Right atrium auricular region (tissue), 2 donors: ENCODE results near the gene TTC34. TPM values are rescaled to one million over a fixed set of nuclear protein-coding genes. Genes with fewer than 3 reads are reported as not detected.
"Not testable (repeated sequence)": the region's sequence is repeated elsewhere in the genome, so short reads cannot be mapped to it uniquely, and the experiment has no call there.

Experiments used
- DNase-seq: peaks from one replicate; pipeline ENCODE4 v3.0.0-alpha.2; 2019; ENCODE audit warnings: low spot score
- H3K27ac ChIP-seq, 2 donors: fragments of 200-600 bp; sonication (generic); 1 replicate in 1 of 2; 2 replicates in 1 of 2; pipeline ENCODE4 v1.5.1; 2016 to 2019
- H3K27me3 ChIP-seq, 2 donors: fragments of 200-600 bp; sonication (generic); one replicate each; pipeline versions ENCODE4 v1.5.1 to v1.6.0; 2017 to 2019
- H3K36me3 ChIP-seq: fragments of 200-600 bp; sonication (generic); one replicate; pipeline ENCODE4 v1.5.1; 2016
- H3K4me1 ChIP-seq, 2 donors: fragments of 200-600 bp; sonication (generic); one replicate each; pipeline versions ENCODE4 v1.5.1 to v1.6.0; 2017 to 2019
- H3K4me3 ChIP-seq, 2 donors: fragments of 200-600 bp; sonication (generic); 1 replicate in 1 of 2; 2 replicates in 1 of 2; pipeline ENCODE4 v1.5.1; 2017 to 2019; ENCODE audit warnings: mild to moderate bottlenecking in 1 of 2, moderate library complexity in 1 of 2
- H3K9me3 ChIP-seq, 2 donors: fragments of 200-600 bp; sonication (generic); one replicate each; pipeline ENCODE4 v1.5.1; 2019
- total RNA-seq, 2 donors: library from RNA; depleted of rRNA; stranded (reverse); fragments of >200 nt; gene quantifications; one replicate each; pipeline ENCODE4 v1.1.0, GENCODE V29; 2016
- TF ChIP-seq, protein P1 (sequence below), 2 donors: fragments of 200-600 bp; sonication (generic); IDR thresholded peaks; one replicate each; pipeline ENCODE4 v1.5.1; 2019; ENCODE audit warnings: antibody characterized with exemption in 2 of 2

Gene TTC34
- total RNA-seq, 2 donors from 2014 or later: 0.08 to 0.11 TPM

DNA sequence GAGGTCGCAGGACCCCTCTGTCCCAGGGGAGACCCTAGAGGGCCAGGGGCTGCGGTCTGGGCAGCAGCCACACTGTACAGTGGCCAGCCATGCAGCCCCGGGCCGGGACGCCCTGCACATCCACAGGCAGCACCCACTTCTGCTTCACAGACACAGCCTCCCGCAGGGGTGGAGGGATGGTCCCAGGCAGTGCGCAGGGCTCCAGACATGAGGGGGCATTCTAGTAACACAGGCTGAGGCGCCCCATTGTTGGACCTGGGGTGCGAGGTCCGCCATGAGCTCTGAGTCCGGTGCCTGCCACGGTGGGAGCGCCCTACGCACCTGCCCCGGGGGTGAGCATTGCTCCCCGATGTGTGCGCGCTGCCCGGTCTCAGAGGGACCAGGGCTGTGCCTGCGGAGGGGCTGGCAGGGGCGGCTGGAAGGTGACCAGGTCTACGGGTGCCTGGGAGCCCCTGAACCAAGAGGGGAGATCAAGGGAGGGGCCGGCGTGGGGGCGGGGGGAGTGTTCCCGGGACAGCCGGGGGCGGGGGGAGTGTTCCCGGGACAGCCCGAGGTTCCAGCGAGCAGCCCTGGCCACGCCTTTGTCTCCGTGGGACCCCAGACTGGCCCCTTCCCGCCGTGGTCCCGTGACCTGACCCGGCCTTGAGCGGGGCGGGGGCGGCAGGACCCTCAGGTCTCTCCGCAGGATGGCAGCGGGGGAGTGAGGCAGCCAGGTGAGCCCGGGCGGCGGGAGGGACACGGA is 173.1 kb downstream of the TTC34 start:
- Histone ChIP-seq H3K4me1 (peaks cover 0 to 13% of the 10 kb centered on the region in 2 donors), H3K36me3 (no peaks in the 10 kb centered on the region), H3K27ac (no peak overlapping the region), H3K27me3 (peaks cover 6 to 8% of the 10 kb centered on the region in 2 donors), H3K4me3 (no peak overlapping the region), H3K9me3 (no peaks in the 10 kb centered on the region)
- TF ChIP-seq, protein P1, sequence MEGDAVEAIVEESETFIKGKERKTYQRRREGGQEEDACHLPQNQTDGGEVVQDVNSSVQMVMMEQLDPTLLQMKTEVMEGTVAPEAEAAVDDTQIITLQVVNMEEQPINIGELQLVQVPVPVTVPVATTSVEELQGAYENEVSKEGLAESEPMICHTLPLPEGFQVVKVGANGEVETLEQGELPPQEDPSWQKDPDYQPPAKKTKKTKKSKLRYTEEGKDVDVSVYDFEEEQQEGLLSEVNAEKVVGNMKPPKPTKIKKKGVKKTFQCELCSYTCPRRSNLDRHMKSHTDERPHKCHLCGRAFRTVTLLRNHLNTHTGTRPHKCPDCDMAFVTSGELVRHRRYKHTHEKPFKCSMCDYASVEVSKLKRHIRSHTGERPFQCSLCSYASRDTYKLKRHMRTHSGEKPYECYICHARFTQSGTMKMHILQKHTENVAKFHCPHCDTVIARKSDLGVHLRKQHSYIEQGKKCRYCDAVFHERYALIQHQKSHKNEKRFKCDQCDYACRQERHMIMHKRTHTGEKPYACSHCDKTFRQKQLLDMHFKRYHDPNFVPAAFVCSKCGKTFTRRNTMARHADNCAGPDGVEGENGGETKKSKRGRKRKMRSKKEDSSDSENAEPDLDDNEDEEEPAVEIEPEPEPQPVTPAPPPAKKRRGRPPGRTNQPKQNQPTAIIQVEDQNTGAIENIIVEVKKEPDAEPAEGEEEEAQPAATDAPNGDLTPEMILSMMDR (IDR thresholded peaks at IDR 0.05): no peak
- no peak for DNase-seq

DNA sequence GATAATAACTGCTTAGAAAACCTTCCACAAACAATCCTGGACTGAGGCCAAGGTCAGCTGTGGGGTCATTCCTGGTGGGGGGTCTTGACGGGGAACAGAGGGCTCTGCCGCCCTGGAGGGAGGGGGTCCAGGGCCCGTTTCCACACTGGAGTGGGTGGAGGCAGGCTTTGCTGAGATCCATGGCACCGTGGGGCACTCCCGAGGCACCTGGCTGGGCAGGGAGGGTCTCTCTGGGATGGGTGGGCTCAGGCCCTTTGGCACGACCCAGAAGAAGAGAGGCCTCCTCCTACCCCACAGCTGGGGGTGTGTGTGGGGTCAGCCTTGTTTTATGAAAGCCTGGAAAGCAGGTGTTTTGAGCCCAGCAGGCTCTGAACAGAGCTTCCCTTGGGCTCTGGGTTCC is 173.7 kb downstream of the TTC34 start:
- H3K36me3 ChIP-seq: no peaks in the 10 kb centered on the region
- no peak overlapping the region for H3K4me3 ChIP-seq
- peaks cover 6 to 8% of the 10 kb centered on the region in 2 donors for H3K27me3 ChIP-seq
- no peak overlapping the region for H3K27ac ChIP-seq
- H3K9me3 ChIP-seq: no peaks in the 10 kb centered on the region
- peaks cover 0 to 13% of the 10 kb centered on the region in 2 donors for H3K4me1 ChIP-seq
- TF ChIP-seq, protein P1 (IDR thresholded peaks at IDR 0.05): no peak
- DNase-seq: no peak

DNA sequence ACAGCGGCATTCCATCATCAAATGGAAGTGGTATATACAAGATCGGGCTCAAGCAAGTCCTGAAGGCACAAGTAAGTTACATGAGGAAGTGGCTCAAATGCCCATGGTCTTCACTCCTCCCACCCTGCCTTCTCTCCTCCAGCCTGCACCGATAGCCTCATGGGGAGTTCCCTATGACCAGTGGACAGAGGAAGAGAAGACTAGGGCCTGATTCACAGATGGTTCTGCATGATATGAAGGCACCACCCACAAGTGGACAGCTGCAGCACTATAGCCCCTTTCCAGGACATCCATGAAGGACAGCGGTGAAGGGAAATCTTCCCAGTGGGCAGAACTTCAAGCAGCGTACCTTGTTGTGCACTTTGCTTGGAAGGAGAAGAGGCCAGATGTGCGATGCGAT is 175.7 kb downstream of the TTC34 start:
- H3K4me3 ChIP-seq, H3K27ac ChIP-seq, H3K36me3 ChIP-seq, DNase-seq, H3K9me3 ChIP-seq, H3K27me3 ChIP-seq: not testable (repeated sequence)
- H3K4me1 ChIP-seq: peaks cover 0 to 13% of the 10 kb centered on the region in 2 donors

DNA sequence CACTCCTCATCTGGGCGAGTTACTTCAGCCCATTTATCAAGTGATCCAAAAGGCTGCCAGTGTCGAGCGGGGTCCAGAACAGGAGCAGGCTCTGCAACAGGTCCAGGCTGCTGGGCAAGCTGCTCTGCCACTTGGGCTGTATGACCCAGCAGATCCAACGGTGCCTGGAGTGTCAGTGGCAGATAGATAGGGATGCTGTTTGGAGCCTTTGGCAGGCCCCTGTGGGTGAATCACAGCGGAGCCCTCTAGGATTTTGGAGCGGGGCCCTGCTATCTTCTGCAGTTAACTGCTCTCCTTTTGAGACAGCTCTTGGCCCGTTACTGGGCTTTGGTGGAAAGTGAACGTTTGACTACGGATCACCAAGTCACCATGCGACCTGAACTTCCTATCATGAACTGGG is 176.2 kb downstream of the TTC34 start:
- TF ChIP-seq, protein P1 (IDR thresholded peaks at IDR 0.05): no peak
- no peak overlapping the region for H3K4me3 ChIP-seq
- H3K27me3 ChIP-seq: peaks cover 6 to 8% of the 10 kb centered on the region in 2 donors
- no peak for DNase-seq
- peaks cover 0 to 3% of the 10 kb centered on the region in 2 donors for H3K9me3 ChIP-seq
- H3K27ac ChIP-seq: no peak overlapping the region
- no peaks in the 10 kb centered on the region for H3K36me3 ChIP-seq
- peaks cover 0 to 13% of the 10 kb centered on the region in 2 donors for H3K4me1 ChIP-seq

DNA sequence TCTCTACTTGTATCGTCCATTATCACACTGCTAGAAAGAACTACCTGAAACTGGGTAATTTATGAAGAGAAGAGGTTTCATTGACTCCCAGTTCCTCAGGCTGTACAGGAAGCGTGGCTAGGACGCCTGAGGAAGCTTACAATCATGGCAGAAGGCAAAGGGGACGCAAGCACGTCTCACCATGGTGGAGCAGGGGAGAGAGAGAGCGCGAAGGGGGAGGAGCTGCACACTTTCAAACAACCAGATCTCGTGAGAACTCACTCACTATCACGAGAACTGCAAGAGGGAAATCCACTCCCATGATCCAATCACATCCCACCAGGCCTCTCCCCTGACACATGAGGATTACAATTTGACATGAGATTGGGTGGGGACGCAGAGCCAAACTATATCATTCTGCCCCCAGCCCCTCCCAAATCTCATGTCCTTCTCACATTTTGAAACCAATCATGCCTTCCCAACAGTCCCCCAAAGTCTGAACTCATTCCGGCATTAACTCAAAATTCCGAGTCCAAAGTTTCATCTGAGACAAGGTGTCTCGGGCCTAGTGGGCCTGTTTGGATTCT is 176.7 kb downstream of the TTC34 start:
- TF ChIP-seq, protein P1 (IDR thresholded peaks at IDR 0.05): no peak
- Histone ChIP-seq H3K27me3 (peaks cover 6 to 8% of the 10 kb centered on the region in 2 donors), H3K36me3 (no peaks in the 10 kb centered on the region), H3K9me3 (peaks cover 0 to 8% of the 10 kb centered on the region in 2 donors), H3K4me1 (peaks cover 0 to 13% of the 10 kb centered on the region in 2 donors), H3K4me3 (no peak overlapping the region), H3K27ac (no peak overlapping the region)
- no peak for DNase-seq

DNA sequence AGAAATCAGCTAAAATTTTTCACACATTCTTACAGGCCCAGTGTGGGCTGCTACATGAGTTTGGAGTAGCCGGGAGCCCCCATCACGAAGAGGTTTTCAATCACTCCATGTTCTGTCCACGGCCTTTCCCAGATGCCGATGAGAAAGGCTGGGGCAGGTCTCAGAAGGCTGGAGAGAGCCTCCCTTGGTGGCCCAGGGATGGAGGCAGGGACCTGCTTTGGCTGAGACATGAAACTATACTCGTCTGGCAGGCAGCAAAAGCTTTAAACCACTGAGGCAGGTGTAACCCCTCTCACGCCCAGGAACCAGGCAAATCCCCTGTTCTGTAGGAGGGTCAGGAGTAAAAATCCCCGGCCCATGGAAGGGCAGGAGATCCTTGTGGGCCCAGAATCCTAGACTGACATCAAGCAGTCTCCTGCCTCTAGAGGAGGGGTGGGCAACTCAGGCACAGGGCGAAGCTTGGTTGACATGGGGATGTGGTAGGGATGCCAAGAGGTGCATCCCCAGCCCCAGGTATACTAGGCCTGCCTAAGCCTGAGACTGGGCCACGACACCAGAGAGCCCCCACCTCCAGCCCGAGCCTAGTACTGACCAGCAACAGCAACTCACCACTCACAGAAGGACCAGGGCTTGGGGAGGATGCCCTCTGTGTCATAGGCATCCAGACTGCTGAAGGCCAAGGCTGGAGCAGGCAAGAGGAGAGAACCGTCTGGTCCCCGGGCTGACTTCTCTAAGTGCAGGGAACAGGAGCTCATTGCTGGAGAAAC is 177.7 kb downstream of the TTC34 start:
- Histone ChIP-seq H3K9me3 (peaks cover 0 to 9% of the 10 kb centered on the region in 2 donors), H3K36me3 (no peaks in the 10 kb centered on the region), H3K4me1 (peaks cover 0 to 6% of the 10 kb centered on the region in 2 donors), H3K4me3 (no peak overlapping the region), H3K27ac (no peak overlapping the region), H3K27me3 (peaks cover 6 to 7% of the 10 kb centered on the region in 2 donors)
- TF ChIP-seq, protein P1 (IDR thresholded peaks at IDR 0.05): no peak
- DNase-seq: no peak
